OCI-LY3 (cell line): ENCODE results near the gene BRSK2.

Source experiments
- CTCF ChIP-seq: fragments of 200-600, 300-600 bp; sonication (generic); IDR thresholded peaks from 2 replicates; pipeline ENCODE4 v1.5.1; 2014; ENCODE audit warnings: antibody characterized with exemption, low read length, low read depth
- EZH2phosphoT487 ChIP-seq: fragments of 200-600 bp; shearing (Covaris generic); IDR thresholded peaks from 2 replicates; pipeline ENCODE4 v1.6.1; 2018; ENCODE audit warnings: antibody characterized with exemption, mixed run types, low read depth

GRCh38 chr11:1470681-1471611, 81.2 kb downstream of the BRSK2 start:
- TF ChIP-seq CTCF, result no peak
- no peak for TF ChIP-seq EZH2phosphoT487
